Endothelial cell of umbilical vein (primary cell): Measurements from ENCODE around the gene WDR86. TPM values are rescaled to one million over a fixed set of nuclear protein-coding genes. Genes with fewer than 3 reads are reported as not detected.

Experiments used
- BruUV-seq: library from RNA; stranded (reverse); fragments of 400-500 nt; replicated peaks from 2 replicates; lab custom pipeline; 2021; lab: Mats Ljungman, UMichigan
- CTCF ChIA-PET: fragments of 300-600, 350-600 bp; sonication (Branson Sonifier 250); formaldehyde crosslinking; loops from one replicate; lab custom pipeline; 2021; ENCODE audit warnings: antibody characterized with exemption, inconsistent platforms; lab: Charles Lee
- POLR2A ChIA-PET: fragments of 300-600, 350-600 bp; sonication (Branson Sonifier 250); formaldehyde crosslinking; loops from one replicate; lab custom pipeline; 2021; ENCODE audit warnings: antibody characterized with exemption, inconsistent platforms; lab: Charles Lee
- DNase-seq: peaks from one replicate; pipeline ENCODE4 v3.0.0-alpha.2; 2011; ENCODE audit warnings: low read depth, low spot score
- FAIRE-seq: peaks from 2 replicates; lab custom pipeline; 2011; peaks lifted over from hg19 to GRCh38; lab: Jason Lieb, UNC
- H2AFZ ChIP-seq: 2 replicates; pipeline ENCODE4 v1.6.0; 2012; ENCODE audit warnings: low read depth, low read length, control low read depth, inconsistent platforms
- H3K27ac ChIP-seq: 2 replicates; pipeline ENCODE4 v1.5.1; 2011; ENCODE audit warnings: low read depth, mild to moderate bottlenecking, control low read depth, low read length, moderate library complexity; ENCODE audit not compliant: insufficient read depth
- H3K27me3 ChIP-seq, 2 experiments: 2 replicates each; pipeline versions ENCODE4 v1.6.0 to v1.6.1; 2011; ENCODE audit warnings: low read length in 2 of 2, mixed read lengths in 1 of 2; ENCODE audit not compliant: control insufficient read depth in 2 of 2, insufficient read depth in 2 of 2
- H3K36me3 ChIP-seq, 2 experiments: 2 replicates in 1 of 2; 3 replicates in 1 of 2; pipeline ENCODE4 v1.5.1; 2011; ENCODE audit warnings: low read length in 2 of 2, mild to moderate bottlenecking in 1 of 2, moderate library complexity in 1 of 2; ENCODE audit not compliant: control insufficient read depth in 2 of 2, insufficient read depth in 2 of 2; ENCODE audit errors: extremely low read depth in 1 of 2
- H3K4me1 ChIP-seq: 3 replicates; pipeline ENCODE4 v1.5.1; 2011; ENCODE audit warnings: mild to moderate bottlenecking, low read length; ENCODE audit not compliant: control insufficient read depth, insufficient read depth; ENCODE audit errors: extremely low read depth
- H3K4me2 ChIP-seq: 2 replicates; pipeline ENCODE4 v1.6.1; 2011; ENCODE audit warnings: low read length, control low read depth, mixed read lengths; ENCODE audit not compliant: insufficient read depth
- H3K4me3 ChIP-seq, 3 experiments: fragments of 200-600 bp in 1 of 3; sonication (generic), shearing (Covaris generic) in 1 of 3; replicated peaks in 1 of 3; 2 replicates each; pipeline ENCODE4 v1.5.1; 2011 to 2016; ENCODE audit warnings: control low read depth in 3 of 3, low read length in 3 of 3, mild to moderate bottlenecking in 2 of 3, inconsistent platforms in 1 of 3, low read depth in 1 of 3, moderate library complexity in 1 of 3; ENCODE audit not compliant: insufficient read depth in 1 of 3
- H3K79me2 ChIP-seq: 2 replicates; pipeline ENCODE4 v1.6.0; 2012; ENCODE audit warnings: low read length, inconsistent platforms; ENCODE audit not compliant: control insufficient read depth, insufficient read depth
- H3K9ac ChIP-seq: replicated peaks from 2 replicates; pipeline ENCODE3; 2011; ENCODE audit warnings: low read length, control low read depth; ENCODE audit not compliant: insufficient read depth; ENCODE audit errors: extremely low read depth
- H3K9me1 ChIP-seq: replicated peaks from 3 replicates; pipeline ENCODE4 v1.6.0; 2011; ENCODE audit warnings: mild to moderate bottlenecking, low read length; ENCODE audit not compliant: control insufficient read depth, insufficient read depth; ENCODE audit errors: extremely low read depth
- H3K9me3 ChIP-seq: replicated peaks from 2 replicates; pipeline ENCODE4 v1.5.1; 2012; ENCODE audit warnings: low read length, inconsistent platforms; ENCODE audit not compliant: control insufficient read depth, insufficient read depth
- H4K20me1 ChIP-seq: replicated peaks from 2 replicates; pipeline ENCODE3; 2011; ENCODE audit warnings: mild to moderate bottlenecking, low read length; ENCODE audit not compliant: control insufficient read depth, insufficient read depth; ENCODE audit errors: extremely low read depth
- CTCF ChIP-seq, 2 donors: IDR thresholded peaks; 1 replicate in 1 of 2; 2 replicates in 1 of 2; pipeline ENCODE4 v1.5.1; 2011; ENCODE audit warnings: low read length in 2 of 2, mild to moderate bottlenecking in 2 of 2, moderate library complexity in 2 of 2, control low read depth in 1 of 2, inconsistent platforms in 1 of 2, low read depth in 1 of 2; ENCODE audit not compliant: insufficient read depth in 1 of 2; ENCODE audit errors: extremely low read depth in 1 of 2
- EZH2 ChIP-seq: IDR thresholded peaks from 2 replicates; pipeline ENCODE4 v1.6.1; 2012; ENCODE audit warnings: borderline replicate concordance, low read depth, mild to moderate bottlenecking, moderate library complexity, low read length, inconsistent platforms; ENCODE audit not compliant: severe bottlenecking
- FOS ChIP-seq: IDR thresholded peaks from 2 replicates; pipeline ENCODE4 v1.6.1; 2011; ENCODE audit warnings: mild to moderate bottlenecking, low read length, moderate library complexity, borderline replicate concordance; ENCODE audit not compliant: insufficient read depth
- GATA2 ChIP-seq: IDR thresholded peaks from 2 replicates; pipeline ENCODE4 v1.7.0; 2011; ENCODE audit warnings: low read depth, mild to moderate bottlenecking, moderate library complexity, mixed read lengths, low read length; ENCODE audit not compliant: insufficient read length, insufficient read depth
- JUN ChIP-seq: IDR thresholded peaks from 2 replicates; pipeline ENCODE4 v1.6.1; 2011; ENCODE audit warnings: borderline replicate concordance, low read depth; ENCODE audit not compliant: insufficient read length, insufficient read depth
- MAX ChIP-seq: IDR thresholded peaks from 2 replicates; pipeline ENCODE4 v1.6.1; 2011; ENCODE audit not compliant: insufficient read depth, insufficient read length
- MYC ChIP-seq: IDR thresholded peaks from one replicate; pipeline ENCODE4 v1.6.1; 2011; ENCODE audit warnings: mild to moderate bottlenecking, low read depth, low read length
- POLR2A ChIP-seq: IDR thresholded peaks from 2 replicates; pipeline ENCODE4 v1.6.1; 2012; ENCODE audit warnings: low read depth, mild to moderate bottlenecking, control low read depth, low read length
- POLR2AphosphoS5 ChIP-seq: IDR thresholded peaks from 2 replicates; pipeline ENCODE4 v1.6.1; 2012; ENCODE audit warnings: low read depth, mild to moderate bottlenecking, control low read depth, low read length, moderate library complexity; ENCODE audit not compliant: insufficient read depth
- dilution Hi-C: fragments of 300-500 bp; cut with MboI; formaldehyde crosslinking; loops from one replicate; pipeline ENCODE4 v1.15.0; 2019; ENCODE audit warnings: low sequenced_read_pairs; ENCODE audit not compliant: extremely low pct_ligation_motif_present
- intact Hi-C: fragments of 100-400 bp; cut with micrococcal nuclease; formaldehyde crosslinking; loops from one replicate; pipeline ENCODE4 v1.10.0; 2022
- polyA plus RNA-seq, 4 experiments: library from polyadenylated mRNA; depleted of rRNA in 3 of 4; stranded (reverse) in 3 of 4; unstranded in 1 of 4; fragments of >200 nt; gene quantifications; 2 replicates each; pipeline versions ENCODE4 v1.2.1 to v1.2.3, GENCODE V29; 2011 to 2012; ENCODE audit warnings: missing spikeins in 1 of 4
- total RNA-seq: library from RNA; stranded (reverse); gene quantifications from 2 replicates; pipeline ENCODE4 v1.2.3, GENCODE V29; 2021

Gene WDR86
- total and polyA plus RNA-seq, 2 donors (not counting 3 experiments of a cell fraction or from before 2014, with no cell fraction given) = not detected

GRCh38 chr7:151388007-151388297 lies 21.9 kb downstream of the WDR86 start:
- H2AFZ ChIP-seq = no peak overlapping the region
- H3K9me3 ChIP-seq = no peaks in the 10 kb centered on the region
- H3K4me1 ChIP-seq = no peaks in the 10 kb centered on the region
- H3K27ac ChIP-seq = no peak overlapping the region
- CTCF ChIA-PET = no interaction called here
- TF ChIP-seq MAX (no peak), FOS (no peak), POLR2AphosphoS5 (no peak), EZH2 (no peak), POLR2A (no peak), GATA2 (no peak), MYC (no peak), JUN (no peak), CTCF (IDR thresholded peaks at IDR 0.05; ENCODE audit: extremely low read depth in 1 of 2, insufficient read depth in 1 of 2, low read depth in 1 of 2, low read length in 2 of 2) (no peak)
- no peak overlapping the region for H3K4me3 ChIP-seq
- FAIRE-seq (no peak), DNase-seq (no peak)
- dilution Hi-C loops = no loop called here
- H3K9ac ChIP-seq = no peak overlapping the region
- H4K20me1 ChIP-seq = no peaks in the 10 kb centered on the region
- H3K79me2 ChIP-seq = no peaks in the 10 kb centered on the region
- H3K27me3 ChIP-seq = peaks cover 5 to 9% of the 10 kb centered on the region in 2 experiments
- H3K4me2 ChIP-seq = no peak overlapping the region
- H3K9me1 ChIP-seq = no peaks in the 10 kb centered on the region
- intact Hi-C loops = no loop called here
- BruUV-seq = no TSS peak
- POLR2A ChIA-PET = no interaction called here
- H3K36me3 ChIP-seq = no peaks in the 10 kb centered on the region
